SH-SY5Y (cell line): ENCODE data around the gene PFKL.

Experiments
- GATA2 ChIP-seq: IDR thresholded peaks from 2 replicates; pipeline ENCODE4 v1.6.1; 2011; ENCODE audit warnings: mild to moderate bottlenecking, low read depth, low read length
- GATA3 ChIP-seq: IDR thresholded peaks from 2 replicates; pipeline ENCODE4 v1.6.1; 2011; ENCODE audit warnings: low read depth, mild to moderate bottlenecking, low read length, moderate library complexity

The PFKL gene

DNA sequence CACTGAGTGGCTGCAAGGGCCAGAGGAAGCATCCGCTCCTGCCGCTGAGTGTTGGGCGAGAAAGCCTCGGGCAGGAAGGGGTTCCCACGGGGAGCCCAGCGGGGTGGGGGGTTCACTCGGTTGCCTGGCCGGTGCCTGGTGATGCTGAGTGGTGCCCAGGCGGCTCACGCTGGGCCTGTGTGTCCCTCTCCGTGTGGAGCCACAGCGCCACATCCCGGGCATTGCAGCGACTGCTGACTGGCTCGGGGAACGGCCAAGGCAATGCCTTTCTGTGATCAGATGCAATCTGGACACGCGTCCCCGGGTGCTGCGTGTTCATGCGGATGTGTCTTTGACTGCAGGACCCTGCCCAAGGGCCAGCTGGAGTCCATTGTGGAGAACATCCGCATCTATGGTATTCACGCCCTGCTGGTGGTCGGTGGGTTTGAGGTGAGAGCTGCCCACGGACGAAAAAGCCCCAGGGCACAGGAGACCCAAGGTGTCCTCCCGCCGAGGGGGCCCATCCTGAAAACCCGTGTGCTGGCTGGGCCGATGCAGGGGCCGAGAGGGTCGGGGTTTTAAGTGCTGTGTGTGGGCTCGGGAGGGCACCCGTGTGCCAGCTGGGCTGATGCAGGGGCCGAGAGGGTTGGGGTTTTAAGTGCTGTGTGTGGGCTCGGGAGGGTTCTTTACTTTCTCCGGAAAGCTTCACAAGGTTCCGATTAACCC, 22.9 kb downstream of the PFKL start:
- TF ChIP-seq GATA2 = no peak
- TF ChIP-seq GATA3 = no peak

DNA sequence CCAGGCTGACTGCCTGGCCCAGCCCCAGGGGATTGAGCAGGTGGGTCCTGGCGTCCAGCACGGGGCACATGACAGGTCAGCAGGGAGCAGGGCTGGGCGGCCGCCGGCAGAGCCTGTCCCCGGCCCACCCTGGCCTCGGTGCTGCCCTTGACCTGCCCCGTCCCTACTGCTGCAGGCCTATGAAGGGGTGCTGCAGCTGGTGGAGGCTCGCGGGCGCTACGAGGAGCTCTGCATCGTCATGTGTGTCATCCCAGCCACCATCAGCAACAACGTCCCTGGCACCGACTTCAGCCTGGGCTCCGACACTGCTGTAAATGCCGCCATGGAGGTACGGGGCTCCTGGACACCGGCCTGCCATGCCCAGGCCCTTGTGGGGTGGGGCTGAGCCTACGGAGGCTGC, 23.7 kb downstream of the PFKL start:
- TF ChIP-seq GATA2 (no peak), GATA3 (no peak)

DNA sequence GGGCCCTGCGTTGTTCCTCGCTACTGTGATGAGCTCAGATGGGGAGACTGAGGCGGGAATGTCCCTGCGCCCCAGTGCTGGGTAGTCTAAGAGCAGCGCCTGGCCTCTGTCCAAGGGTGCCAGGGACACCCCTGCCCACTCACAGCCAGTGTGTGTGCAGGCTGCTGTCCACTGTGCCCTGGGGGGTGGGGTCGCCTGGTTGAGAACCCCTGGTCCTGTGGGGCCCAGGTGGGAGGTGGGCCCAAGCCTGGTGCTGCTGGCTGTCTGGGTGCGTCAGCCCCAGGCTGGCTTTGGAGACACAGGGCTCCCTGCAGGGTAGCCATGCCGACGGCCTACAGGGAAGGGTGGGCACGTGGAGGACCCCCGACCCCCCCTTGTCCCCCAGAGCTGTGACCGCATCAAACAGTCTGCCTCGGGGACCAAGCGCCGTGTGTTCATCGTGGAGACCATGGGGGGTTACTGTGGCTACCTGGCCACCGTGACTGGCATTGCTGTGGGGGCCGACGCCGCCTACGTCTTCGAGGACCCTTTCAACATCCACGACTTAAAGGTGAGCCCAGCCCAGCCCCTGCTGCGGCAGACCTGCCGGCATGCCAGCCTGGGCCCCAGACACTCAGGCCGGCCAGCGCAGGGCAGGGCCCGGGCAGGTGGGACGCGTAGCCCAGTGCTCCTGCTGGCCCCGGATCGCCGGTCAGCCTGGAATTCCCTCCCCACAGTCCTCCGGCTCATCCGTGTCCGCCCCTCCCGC, 24.4 kb downstream of the PFKL start:
- TF ChIP-seq GATA3 (no peak), GATA2 (no peak)

DNA sequence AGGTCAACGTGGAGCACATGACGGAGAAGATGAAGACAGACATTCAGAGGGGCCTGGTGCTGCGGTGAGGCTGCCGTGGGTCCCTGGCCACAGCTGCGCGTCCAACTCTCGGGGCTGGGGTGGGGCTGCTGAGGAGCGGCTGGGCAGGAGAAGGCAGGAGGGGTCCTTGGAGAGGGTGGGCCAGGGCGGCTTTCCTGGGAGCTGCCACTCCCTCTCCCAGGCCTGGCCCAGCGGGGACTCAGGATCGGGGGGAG, 24.9 kb downstream of the PFKL start:
- no peak for TF ChIP-seq GATA3
- no peak for TF ChIP-seq GATA2

DNA sequence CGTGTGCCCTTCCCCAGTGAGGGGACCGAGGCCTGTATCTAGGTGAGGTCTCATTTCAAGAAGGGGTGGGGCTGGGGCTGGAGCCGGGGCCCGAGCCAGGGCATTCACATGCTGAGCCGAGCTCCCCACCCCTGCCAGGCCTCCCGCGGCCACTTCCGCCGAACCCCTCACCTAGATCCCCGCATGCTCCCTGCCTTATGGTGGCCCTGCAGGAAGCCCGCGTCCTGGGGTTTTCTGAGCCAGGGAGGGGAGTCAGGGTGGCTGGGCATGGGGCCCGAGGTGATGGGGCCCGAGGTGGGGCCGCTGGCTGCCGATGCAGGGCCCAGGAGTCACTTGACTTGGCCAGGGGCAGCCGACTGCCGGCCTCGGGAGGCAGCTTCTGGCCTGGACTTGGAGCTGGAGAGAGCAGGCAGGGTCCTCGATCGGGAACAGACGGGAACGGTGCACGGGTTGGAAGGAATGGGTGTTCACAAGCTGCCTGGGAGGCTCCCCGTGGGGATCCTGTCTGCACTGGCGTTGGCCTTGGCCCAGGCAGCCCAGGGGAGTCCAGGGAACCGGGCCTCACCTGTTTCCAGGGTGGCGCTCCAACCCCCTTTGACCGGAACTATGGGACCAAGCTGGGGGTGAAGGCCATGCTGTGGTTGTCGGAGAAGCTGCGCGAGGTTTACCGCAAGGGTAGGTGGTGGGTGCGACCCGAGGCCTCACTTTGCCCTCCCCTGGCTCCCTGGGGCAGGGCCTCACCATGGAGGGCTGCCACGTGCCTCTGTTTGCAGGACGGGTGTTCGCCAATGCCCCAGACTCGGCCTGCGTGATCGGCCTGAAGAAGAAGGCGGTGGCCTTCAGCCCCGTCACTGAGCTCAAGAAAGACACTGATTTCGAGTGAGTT, 25.8 kb downstream of the PFKL start:
- TF ChIP-seq GATA2 (no peak), GATA3 (no peak)

DNA sequence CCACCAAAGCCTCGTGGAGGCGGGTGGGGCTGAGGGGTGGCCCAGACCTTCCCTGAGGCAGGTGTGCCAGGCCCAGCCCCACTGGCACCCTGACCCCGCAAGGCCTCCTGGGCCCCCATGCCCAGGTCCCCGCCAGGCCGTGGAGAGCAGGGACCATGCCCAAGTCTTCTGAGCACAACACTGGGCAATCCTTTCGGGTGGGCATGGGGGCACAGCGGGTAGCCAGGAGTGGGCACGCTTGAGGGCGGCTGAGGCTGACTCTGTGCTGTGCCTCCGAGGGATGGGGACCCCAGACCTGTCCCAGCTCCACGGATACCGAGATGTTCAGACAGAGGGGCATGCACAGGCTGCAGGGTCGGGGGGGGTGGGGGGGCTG, 26.4 kb downstream of the PFKL start:
- TF ChIP-seq GATA2 (no peak), GATA3 (no peak)

DNA sequence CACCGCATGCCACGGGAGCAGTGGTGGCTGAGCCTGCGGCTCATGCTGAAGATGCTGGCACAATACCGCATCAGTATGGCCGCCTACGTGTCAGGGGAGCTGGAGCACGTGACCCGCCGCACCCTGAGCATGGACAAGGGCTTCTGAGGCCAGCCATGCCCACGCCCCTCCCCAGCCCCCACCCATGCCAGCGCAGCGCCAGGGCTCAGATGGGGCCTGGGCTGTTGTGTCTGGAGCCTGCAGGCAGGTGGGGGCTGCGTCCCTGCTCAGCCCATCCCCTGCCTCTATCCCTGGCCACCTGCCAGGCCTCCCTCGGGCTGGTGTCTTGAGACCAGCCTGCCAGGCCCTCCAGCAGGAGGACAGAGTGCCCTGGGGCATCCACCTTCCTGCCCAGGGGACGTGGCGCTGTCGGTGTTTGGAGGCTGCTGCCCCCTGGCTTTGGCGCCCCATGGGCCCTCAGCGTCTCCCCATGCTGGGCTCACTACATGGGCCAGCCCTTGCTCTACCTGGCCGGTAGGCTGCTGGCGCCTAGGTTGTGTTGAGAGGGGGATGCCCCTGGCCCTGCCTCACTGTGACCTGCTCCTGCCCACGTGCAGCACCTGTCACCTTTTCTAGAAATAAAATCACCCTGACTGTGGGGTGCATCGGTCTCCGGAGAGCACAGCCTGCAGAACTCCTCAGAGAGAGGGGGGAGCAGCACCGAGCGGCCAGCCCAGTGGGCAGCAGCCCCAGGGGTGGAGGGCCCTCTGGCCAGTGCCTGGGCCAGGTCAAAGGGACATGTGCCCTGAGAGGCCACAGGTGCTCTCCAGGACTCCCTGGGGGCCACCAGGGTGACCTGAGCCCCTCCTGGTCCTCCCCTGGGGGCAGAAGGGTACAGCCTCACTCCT, 27.1 kb downstream of the PFKL start:
- no peak for TF ChIP-seq GATA3
- no peak for TF ChIP-seq GATA2

DNA sequence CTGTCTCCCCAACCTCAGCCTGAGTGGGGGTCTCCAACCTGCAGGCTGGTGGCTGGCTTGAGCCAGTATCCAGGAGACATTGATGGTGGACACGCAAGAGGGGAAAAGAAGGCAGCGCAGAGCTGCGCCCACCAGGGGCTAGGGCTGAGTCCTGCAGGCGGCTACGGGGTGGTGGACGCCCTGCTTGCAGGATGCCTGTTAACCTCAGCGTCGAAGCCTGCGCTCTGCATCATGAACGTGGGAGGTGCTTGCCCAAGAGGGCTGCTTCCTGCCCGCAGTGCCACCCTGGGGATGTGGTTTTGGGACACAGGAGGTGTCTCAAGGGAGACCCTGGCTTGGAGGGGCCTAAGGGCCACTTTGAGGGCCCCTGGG, 27.7 kb downstream of the PFKL start:
- TF ChIP-seq GATA3 (no peak), GATA2 (no peak)

DNA sequence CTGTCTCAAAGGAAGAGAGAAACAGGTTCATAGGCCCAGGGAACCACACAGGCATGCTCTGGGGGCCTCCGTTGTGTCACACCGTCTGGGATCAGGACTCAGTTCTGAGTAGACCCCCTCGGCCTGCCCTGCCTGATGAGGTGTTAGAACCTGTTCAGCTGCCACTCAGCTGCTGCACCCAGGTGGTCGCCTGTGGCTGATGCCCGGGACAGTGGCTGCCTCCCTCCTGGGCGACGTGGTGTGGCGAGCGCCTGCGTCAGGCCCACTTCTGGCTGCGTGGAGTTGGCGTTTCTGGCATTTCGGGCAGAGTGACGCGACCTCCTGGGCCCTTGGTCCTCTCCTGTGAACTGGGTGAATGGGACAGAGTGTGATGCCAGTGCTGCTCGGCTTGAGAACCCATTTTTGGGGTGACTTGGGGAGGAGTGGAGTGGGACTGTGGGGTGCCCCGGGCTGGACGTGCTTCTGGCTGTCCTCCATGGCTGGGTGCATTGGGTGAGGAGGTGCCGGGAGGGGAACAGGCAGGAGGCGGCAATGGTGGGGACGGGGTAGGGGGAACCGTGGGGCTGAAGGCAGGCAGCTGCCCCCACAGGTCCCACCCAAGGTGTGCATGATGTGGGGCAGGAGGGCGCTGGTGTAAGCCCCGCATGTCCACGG, 28.5 kb downstream of the PFKL start:
- TF ChIP-seq GATA3 = no peak
- TF ChIP-seq GATA2 = no peak

DNA sequence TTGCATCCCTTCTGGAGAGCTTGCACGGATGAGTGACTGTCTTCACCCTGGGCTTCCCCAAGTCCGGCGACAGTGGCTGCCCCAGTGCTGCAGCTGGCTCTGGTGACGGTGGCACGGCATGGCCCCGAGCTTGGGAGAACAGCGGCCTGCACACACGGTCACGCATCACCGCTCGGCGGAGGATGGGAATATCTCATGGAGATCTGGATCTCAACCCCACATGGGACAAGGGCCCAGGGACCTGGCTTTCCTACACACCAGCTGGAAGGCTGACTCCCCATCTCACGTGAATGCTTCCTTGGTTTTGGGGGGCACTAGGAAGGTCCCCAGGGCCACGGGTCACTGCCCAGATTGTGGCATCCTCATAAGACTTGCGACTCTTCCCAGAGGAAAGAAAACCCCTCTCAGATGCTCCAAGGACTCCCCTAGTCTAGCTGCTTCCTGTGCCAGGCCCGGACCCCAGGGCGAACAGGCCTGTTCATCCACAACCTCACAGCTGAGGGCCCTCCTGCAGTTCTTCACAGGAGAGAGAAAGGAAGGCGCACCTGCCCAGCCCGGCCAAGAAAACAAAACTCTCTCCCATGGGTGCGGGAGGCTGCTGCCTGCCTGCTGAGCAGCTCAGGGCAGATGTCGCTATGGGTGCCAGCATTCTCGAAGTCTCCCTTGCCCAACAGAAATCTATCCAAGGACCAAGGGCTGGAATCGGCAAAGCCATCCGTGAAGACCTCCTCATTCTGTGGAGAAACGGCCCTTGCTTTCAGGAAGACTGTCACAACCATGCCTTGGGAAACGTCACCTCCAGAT, 29.4 kb downstream of the PFKL start:
- TF ChIP-seq GATA3 = no peak
- TF ChIP-seq GATA2 = peak; percentile 84

DNA sequence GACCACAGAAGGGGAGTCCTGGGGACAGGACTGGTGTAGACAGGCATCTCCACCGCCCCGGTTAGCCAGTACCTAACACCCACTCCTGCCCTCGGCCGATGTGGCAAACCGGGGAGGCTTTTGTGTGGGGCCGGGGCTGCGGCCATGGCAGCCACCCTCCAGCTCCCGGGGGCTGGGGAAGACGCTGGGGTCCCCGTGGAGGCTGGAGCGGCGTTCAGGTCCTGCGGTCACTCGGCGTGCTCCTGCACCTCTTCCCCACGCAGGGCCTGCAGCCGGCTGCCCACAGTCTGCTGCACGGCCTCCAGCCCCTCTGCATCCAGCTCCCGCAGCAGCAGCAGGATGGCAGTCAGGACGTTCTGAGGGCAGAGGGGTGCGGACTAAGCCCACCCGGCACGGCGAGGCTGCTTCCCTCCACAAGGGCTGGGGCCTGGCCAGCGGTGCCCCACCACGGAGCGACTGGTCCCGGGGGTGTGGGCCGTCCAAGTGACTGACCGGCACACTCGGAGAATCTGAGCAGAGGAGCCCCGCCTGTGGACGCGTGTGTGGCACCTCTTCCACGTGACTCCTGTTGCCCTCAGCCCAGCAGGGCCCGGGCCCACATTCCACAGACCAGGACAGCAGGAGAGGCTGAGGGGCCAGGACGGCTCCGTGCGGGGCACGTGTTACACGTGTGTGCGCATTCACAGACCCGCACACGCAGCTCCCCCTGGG, 30.3 kb downstream of the PFKL start:
- TF ChIP-seq GATA2 (no peak), GATA3 (no peak)

DNA sequence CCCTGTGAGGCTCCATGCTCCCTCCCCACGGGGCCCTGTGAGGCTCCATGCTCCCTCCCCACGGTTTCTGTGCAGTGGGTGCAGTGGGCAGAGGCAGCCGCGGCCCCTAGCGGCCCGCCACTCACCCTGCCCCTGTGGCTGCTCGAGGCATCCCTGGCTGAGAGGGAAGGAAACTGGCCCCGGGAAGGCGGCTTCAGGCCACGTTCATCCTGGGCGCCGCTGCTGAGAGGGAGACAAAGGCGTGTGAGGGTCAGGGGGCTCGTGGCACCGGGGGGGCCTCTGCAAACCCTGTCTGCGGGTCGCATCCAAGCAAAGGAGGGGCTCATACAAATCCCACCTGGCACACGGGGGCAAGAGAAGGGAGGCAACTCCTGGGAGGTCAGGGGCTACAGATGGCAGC, 30.8 kb downstream of the PFKL start:
- no peak for TF ChIP-seq GATA3
- no peak for TF ChIP-seq GATA2

DNA sequence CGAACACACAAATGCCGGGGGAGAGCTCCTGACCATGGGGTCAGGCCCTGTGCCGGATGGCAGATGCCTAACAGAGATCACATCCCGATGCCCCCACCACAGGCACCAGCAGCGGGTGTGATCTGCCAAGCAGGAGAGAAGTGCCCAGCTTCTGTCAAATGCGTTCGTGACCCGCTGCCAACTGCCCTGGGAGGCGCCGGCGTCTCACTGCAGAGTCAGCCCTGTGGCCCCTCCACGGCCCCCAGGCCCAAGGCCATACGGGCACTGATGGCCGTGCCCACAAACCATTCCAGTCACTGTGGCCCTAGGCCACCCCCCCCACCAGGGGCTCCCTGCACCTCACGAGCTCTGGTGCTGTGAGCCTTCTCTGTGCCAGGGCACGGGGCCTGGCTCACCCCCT, 31.4 kb downstream of the PFKL start:
- TF ChIP-seq GATA3 = no peak
- no peak for TF ChIP-seq GATA2

DNA sequence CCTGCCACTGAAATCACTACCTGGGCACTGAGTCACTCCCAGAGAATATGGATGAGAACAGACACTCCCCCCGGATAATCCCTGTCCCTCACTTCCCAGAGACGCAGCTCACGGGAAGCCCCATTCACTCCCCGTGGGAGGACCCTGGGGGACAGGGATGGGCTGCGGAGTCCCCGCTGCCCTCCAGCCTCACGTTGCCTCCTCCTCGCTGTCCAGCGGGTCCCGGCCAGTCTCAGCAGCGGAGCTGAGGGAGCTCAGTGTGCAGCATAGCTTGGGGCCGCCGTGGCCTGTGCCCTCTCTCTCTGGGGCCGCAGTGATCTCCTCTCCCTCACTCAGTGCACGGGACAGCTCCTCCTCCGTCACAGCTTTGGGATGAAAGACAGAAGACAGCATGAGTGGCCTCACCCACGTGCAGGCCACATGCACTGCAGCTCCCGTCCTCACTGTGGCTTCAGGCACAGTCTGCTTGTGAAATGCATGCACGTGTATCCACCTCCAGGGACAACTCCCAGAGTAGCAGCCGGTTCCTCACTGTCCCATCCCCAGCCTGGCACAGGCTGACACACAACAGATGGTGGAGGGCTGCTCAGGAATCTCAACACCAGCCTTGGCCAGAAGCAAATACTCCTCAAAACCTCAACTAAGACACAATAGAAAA, 31.9 kb downstream of the PFKL start:
- TF ChIP-seq GATA2 = no peak
- TF ChIP-seq GATA3 = no peak
